ENCODE measurements around the gene AKIP1.
"Not testable (repeated sequence)": the region's sequence is repeated elsewhere in the genome, so short reads cannot be mapped to it uniquely, and the experiment has no call there.

The AKIP1 gene

DNA sequence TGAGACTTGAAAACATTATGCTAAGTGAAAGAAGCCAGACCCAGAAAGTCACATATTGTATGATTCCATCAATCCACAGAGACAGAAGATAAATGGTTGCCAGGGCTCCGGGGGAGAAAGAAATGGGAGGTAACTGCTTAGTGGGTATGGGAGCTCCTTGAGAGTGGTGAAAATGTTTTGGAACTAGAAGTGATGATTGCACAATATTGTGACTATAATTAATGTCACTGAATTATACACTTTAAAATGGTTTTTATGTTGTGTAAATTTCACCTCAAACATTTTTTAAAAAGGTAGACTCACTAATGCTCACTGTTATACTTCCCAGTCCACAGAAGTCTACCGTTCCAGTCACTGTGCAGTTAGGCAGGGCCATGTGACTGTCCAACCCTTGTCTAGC is 32.2 kb upstream of the AKIP1 start:
- TF ChIP-seq, protein P1, sequence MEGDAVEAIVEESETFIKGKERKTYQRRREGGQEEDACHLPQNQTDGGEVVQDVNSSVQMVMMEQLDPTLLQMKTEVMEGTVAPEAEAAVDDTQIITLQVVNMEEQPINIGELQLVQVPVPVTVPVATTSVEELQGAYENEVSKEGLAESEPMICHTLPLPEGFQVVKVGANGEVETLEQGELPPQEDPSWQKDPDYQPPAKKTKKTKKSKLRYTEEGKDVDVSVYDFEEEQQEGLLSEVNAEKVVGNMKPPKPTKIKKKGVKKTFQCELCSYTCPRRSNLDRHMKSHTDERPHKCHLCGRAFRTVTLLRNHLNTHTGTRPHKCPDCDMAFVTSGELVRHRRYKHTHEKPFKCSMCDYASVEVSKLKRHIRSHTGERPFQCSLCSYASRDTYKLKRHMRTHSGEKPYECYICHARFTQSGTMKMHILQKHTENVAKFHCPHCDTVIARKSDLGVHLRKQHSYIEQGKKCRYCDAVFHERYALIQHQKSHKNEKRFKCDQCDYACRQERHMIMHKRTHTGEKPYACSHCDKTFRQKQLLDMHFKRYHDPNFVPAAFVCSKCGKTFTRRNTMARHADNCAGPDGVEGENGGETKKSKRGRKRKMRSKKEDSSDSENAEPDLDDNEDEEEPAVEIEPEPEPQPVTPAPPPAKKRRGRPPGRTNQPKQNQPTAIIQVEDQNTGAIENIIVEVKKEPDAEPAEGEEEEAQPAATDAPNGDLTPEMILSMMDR (IDR thresholded peaks at IDR 0.05; ENCODE audit: low read length) = no peak
- TF ChIP-seq EZH2phosphoT487 (IDR thresholded peaks at IDR 0.05; ENCODE audit: low read length) (no peak), EZH2 (optimal IDR thresholded peaks at IDR 0.05; ENCODE audit: low read depth, low read length) (no peak)
- Histone ChIP-seq H3F3A (ENCODE audit: insufficient read depth, low read length) (no peaks in the 10 kb centered on the region), H3K4me1 (ENCODE audit: low read length) (no peaks in the 10 kb centered on the region), H3K9me2 (replicated peaks; ENCODE audit: insufficient read depth, low read length) (no peaks in the 10 kb centered on the region), H3K9ac (ENCODE audit: low read length) (no peak overlapping the region), H3K27ac (ENCODE audit: low read length) (no peak overlapping the region), H3K9me3 (replicated peaks; ENCODE audit: insufficient read depth, low read length) (no peaks in the 10 kb centered on the region), H3K4me2 (ENCODE audit: low read depth, low read length) (no peak overlapping the region), H3K27me3 (replicated peaks; ENCODE audit: insufficient read depth, low read length) (no peaks in the 10 kb centered on the region), H4K20me1 (ENCODE audit: insufficient read depth, low read length) (no peaks in the 10 kb centered on the region), H2AFZ (ENCODE audit: low read length) (no peak overlapping the region), H3K4me3 (ENCODE audit: low read length) (no peak overlapping the region), H3K79me2 (ENCODE audit: low read length) (no peaks in the 10 kb centered on the region), H3K36me3 (replicated peaks; ENCODE audit: insufficient read depth, low read length) (no peaks in the 10 kb centered on the region)
- DNase-seq = no peak

DNA sequence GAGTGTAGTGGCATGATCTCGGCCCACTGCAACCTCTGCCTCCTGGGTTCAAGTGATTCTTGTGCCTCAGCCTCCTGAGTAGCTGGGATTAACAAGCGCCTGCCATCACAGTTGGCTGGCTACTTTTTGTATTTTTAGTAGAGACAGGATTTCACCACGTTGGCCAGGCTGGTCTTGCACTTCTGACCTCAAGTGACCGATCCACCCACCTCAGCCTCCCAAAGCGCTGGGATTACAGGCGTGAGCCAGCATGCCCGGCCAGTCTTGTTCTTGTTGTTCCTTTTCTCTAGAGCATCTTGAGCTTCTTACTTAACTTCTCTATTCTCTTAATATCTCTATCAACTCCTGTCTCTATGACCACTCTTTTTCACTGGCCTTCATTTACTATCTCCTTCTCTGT is 29.4 kb upstream of the AKIP1 start:
- H3K9me2 ChIP-seq (replicated peaks; ENCODE audit: insufficient read depth, low read length); H3K27me3 ChIP-seq (replicated peaks; ENCODE audit: insufficient read depth, low read length); H3K4me2 ChIP-seq (ENCODE audit: low read depth, low read length); H4K20me1 ChIP-seq (ENCODE audit: insufficient read depth, low read length); H3K4me3 ChIP-seq (ENCODE audit: low read length); H3K79me2 ChIP-seq (ENCODE audit: low read length); H3K9me3 ChIP-seq (replicated peaks; ENCODE audit: insufficient read depth, low read length); H3K4me1 ChIP-seq (ENCODE audit: low read length); DNase-seq; H3K27ac ChIP-seq (ENCODE audit: low read length); H2AFZ ChIP-seq (ENCODE audit: low read length); H3F3A ChIP-seq (ENCODE audit: insufficient read depth, low read length); H3K36me3 ChIP-seq (replicated peaks; ENCODE audit: insufficient read depth, low read length); H3K9ac ChIP-seq (ENCODE audit: low read length): not testable (repeated sequence)

DNA sequence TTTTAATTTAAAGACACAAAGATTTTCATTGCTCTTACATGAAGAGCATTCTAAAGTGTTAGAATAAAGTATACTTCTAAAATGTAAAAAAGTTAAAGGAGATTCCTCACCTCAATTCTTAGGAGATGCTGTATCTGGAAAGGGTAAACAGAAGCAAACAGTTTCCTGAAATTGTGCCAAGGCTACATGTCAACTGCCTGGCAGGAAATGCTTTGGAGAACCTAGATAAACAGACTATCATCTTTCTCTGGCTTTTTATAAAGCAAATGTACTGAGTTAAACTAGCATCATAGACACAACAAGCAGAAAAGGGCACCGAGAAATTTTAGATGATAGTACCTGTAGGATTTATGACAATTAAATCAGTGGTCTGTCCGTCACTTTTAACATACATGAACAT is 24.7 kb upstream of the AKIP1 start:
- Histone ChIP-seq H3K27ac (ENCODE audit: low read length) (no peak overlapping the region), H3K4me3 (ENCODE audit: low read length) (no peak overlapping the region), H3F3A (ENCODE audit: insufficient read depth, low read length) (no peaks in the 10 kb centered on the region), H3K9ac (ENCODE audit: low read length) (no peak overlapping the region), H4K20me1 (ENCODE audit: insufficient read depth, low read length) (no peaks in the 10 kb centered on the region), H3K27me3 (replicated peaks; ENCODE audit: insufficient read depth, low read length) (no peaks in the 10 kb centered on the region), H3K9me2 (replicated peaks; ENCODE audit: insufficient read depth, low read length) (no peaks in the 10 kb centered on the region), H3K4me2 (ENCODE audit: low read depth, low read length) (no peak overlapping the region), H3K4me1 (ENCODE audit: low read length) (no peaks in the 10 kb centered on the region), H3K36me3 (replicated peaks; ENCODE audit: insufficient read depth, low read length) (no peaks in the 10 kb centered on the region), H3K79me2 (ENCODE audit: low read length) (no peaks in the 10 kb centered on the region), H3K9me3 (replicated peaks; ENCODE audit: insufficient read depth, low read length) (no peaks in the 10 kb centered on the region), H2AFZ (ENCODE audit: low read length) (no peak overlapping the region)
- no peak for DNase-seq
- TF ChIP-seq EZH2 (optimal IDR thresholded peaks at IDR 0.05; ENCODE audit: low read depth, low read length) = no peak
- no peak for TF ChIP-seq EZH2phosphoT487 (IDR thresholded peaks at IDR 0.05; ENCODE audit: low read length)
- TF ChIP-seq, protein P1 (IDR thresholded peaks at IDR 0.05; ENCODE audit: low read length) = no peak

DNA sequence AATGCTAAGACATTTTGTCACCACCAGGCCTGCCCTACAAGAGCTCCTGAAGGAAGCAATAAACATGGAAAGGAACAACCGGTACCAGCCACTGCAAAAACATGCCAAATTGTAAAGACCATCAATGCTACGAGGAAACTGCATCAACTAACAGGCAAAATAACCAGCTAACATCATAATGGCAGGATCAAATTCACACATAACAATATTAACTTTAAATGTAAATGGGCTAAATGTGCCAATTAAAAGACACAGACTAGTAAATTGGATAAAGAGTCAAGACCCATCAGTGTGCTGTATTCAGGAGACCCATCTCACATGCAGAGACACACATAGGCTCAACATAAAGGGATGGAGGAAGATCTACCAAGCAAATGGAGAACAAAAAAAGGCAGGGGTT is 19.8 kb upstream of the AKIP1 start:
- not testable (repeated sequence) for H3K4me3 ChIP-seq (ENCODE audit: low read length); H3K4me1 ChIP-seq (ENCODE audit: low read length); DNase-seq; H3K27me3 ChIP-seq (replicated peaks; ENCODE audit: insufficient read depth, low read length); H3K36me3 ChIP-seq (replicated peaks; ENCODE audit: insufficient read depth, low read length); H4K20me1 ChIP-seq (ENCODE audit: insufficient read depth, low read length); H3K9ac ChIP-seq (ENCODE audit: low read length); H3K27ac ChIP-seq (ENCODE audit: low read length); H3K9me3 ChIP-seq (replicated peaks; ENCODE audit: insufficient read depth, low read length); H2AFZ ChIP-seq (ENCODE audit: low read length); H3F3A ChIP-seq (ENCODE audit: insufficient read depth, low read length); H3K9me2 ChIP-seq (replicated peaks; ENCODE audit: insufficient read depth, low read length); H3K4me2 ChIP-seq (ENCODE audit: low read depth, low read length); H3K79me2 ChIP-seq (ENCODE audit: low read length)

All from MM.1S (cell line).